Cardiac fibroblast (primary cell): ENCODE data around the gene EXOC6B.
A peak's percentile ranks its signal among the peaks of the same experiment; 100 is the strongest.

ENCODE experiments used
- DNase-seq, 2 donors: peaks; one replicate each; pipeline versions ENCODE4 v3.0.0 to v3.0.0-alpha.2; 2010; ENCODE audit warnings: low read depth in 2 of 2
- H3K4me3 ChIP-seq, 2 donors: replicated peaks in 1 of 2; 1 replicate in 1 of 2; 2 replicates in 1 of 2; pipeline ENCODE4 v1.5.1; 2011; ENCODE audit warnings: low read depth in 2 of 2, low read length in 2 of 2, mild to moderate bottlenecking in 2 of 2, moderate library complexity in 1 of 2
- TF ChIP-seq, protein P1 (sequence below): IDR thresholded peaks from one replicate; pipeline ENCODE4 v1.5.1; 2011; ENCODE audit warnings: low read depth, mild to moderate bottlenecking, low read length, inconsistent platforms

Gene EXOC6B

DNA sequence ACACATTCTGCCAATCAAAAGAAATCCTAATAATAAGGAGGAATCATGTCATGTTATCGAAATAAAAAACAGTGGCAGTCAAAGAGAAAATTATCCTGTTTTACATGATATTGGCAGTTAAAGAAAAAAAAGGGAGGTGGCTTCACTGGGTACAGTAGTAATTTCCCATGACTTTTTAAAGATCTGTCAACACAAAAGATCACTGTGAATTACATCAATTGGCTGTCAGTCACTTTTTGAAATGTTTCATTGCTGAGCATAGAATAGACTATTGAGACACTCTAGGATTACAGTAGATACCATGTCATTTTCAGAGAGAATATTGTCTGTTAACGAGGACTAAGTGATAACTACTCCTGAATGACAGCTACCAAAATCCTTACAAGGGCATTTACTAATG lies 342.5 kb downstream of the EXOC6B start:
- TF ChIP-seq, protein P1, sequence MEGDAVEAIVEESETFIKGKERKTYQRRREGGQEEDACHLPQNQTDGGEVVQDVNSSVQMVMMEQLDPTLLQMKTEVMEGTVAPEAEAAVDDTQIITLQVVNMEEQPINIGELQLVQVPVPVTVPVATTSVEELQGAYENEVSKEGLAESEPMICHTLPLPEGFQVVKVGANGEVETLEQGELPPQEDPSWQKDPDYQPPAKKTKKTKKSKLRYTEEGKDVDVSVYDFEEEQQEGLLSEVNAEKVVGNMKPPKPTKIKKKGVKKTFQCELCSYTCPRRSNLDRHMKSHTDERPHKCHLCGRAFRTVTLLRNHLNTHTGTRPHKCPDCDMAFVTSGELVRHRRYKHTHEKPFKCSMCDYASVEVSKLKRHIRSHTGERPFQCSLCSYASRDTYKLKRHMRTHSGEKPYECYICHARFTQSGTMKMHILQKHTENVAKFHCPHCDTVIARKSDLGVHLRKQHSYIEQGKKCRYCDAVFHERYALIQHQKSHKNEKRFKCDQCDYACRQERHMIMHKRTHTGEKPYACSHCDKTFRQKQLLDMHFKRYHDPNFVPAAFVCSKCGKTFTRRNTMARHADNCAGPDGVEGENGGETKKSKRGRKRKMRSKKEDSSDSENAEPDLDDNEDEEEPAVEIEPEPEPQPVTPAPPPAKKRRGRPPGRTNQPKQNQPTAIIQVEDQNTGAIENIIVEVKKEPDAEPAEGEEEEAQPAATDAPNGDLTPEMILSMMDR: no peak
- DNase-seq: no peak
- no peak overlapping the region for H3K4me3 ChIP-seq

DNA sequence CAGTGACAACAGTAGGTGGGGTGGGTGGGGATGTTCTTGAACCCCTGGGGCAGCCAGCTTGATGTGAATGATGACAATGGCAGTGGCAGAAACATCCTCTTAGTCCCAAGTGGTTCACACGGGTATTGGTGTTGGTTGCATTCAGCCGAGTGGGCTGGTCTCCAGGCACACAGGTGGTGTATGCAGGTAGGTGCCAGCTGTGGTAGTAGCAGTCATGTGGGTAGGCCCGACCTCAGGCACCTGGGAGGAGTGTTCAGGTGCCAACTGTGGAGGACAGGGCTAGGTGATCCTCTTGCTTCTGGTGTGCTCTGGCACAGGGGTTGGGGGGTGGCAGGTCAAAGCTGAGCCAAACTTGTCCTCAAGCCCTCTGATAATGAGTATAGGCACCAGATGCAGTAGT lies 350.6 kb downstream of the EXOC6B start:
- TF ChIP-seq, protein P1: no peak
- no peak overlapping the region for H3K4me3 ChIP-seq
- DNase-seq: no peak

DNA sequence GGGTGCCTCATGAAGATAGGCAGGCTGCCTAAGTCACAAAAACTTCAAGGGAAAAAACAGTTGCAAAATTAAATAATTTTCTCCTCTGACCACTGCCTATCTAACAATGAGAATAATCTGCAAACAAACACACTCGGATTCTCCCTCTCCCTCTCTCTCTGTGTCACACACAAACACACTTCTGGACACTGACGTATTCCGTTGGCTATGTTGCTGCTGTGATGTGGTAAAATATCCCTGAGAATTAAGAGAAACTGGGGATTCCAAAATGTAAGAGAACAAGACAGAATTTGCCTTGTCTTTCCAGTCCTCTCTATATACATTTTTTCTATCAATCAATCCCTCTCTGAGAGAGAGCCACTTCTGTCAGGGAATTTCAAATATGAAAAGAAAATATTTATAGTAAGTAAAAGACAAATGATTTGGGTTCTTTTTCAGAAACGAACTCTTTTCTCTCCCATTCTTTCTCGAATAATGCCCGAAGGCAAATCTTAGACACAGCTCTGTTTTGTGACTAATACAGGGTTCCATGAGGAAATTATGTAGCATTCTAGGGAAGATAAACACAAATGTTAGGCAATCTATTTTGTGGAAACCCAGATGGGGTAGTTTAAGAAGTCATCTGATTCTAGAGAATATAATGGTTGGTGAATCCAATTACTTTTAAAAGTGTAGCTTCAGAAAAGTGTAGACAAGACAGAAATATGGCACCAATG lies 367.9 kb downstream of the EXOC6B start:
- peak; percentile 22 to 27 for DNase-seq
- no peak overlapping the region for H3K4me3 ChIP-seq
- TF ChIP-seq, protein P1: no peak

DNA sequence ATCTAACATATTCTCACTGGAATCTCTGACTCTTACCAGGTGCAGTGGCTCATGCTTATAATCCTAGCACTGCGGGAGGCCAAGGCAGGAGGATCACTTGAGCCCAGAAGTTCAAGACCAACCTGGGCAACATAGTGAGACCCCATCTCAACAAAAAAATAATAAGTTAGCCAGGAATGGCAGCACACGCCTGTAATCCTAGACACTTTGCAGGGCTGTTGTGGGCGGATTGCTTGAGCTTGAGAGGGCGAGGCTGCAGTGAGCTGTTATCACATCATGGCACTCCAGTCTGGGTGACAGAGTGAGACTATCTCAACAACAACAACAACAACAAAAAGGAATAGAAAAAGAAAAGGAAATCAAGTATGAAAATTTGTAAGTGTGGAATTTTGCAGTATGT lies 371.6 kb downstream of the EXOC6B start:
- TF ChIP-seq, protein P1: no peak
- no peak overlapping the region for H3K4me3 ChIP-seq
- no peak for DNase-seq

DNA sequence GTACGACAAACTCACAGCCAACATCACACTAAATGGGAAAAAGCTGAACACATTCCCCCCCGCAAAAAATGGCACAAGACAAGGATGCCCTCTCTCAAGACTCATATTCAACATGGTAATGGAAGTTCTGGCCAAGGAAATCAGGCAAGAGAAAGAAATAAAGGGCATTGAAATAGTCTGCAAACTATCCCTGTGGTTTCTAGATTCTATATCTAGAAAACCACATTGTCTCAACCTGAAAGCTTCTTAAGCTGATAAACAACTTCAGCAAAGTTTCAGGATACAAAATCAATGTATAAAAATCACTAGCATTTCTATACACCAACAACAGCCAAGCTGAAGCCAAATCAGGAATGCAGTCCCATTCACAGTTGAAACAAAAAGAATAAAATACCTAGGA lies 383.6 kb downstream of the EXOC6B start:
- TF ChIP-seq, protein P1: no peak

DNA sequence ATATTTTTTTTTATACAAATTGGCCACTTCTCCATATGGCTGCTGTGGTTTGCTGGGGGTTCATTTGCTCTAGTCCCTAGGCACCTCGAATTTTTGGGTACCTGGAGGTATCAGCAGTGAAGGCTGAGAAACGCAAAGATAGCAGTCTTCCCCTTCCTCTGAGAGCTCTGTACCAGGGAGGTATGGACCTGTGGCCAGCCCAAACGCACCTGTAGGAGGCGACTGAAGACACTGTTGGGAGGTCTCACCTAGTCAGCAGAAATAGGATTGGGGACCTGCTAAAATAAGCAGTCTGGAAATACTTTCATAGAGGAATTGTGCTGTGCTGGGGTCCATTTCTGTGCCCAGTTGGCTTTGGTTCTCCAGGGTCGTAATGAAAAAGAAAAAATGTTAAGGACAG lies 385.9 kb downstream of the EXOC6B start:
- TF ChIP-seq, protein P1: no peak
- no peak overlapping the region for H3K4me3 ChIP-seq
- DNase-seq: no peak

More for the DNA sequence above, 383.6 kb downstream of the EXOC6B start:
- DNase-seq: no peak
- no peak overlapping the region for H3K4me3 ChIP-seq

DNA sequence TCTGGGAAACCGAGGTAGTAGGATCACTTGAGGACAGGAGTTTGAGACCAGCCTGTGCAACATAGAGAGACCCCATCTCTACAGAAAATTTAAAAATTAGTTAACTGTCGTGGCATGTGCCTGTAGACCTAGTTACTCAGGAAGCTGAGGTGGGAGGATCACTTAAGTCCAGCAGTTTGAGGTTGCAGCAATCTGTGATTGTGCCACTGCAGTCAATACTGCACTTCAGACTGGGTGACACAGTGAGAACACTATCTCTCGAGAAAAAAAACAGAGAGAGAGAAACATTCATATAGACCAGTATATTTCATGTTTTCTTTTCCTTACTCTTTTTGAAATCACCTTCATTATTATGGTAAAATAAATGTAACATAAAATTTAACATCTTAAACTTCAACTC lies 387.5 kb downstream of the EXOC6B start:
- DNase-seq: no peak
- TF ChIP-seq, protein P1: no peak
- no peak overlapping the region for H3K4me3 ChIP-seq
